ENCODE measurements around the gene BAZ2A. TPM values are rescaled to one million over a fixed set of nuclear protein-coding genes. Genes with fewer than 3 reads are reported as not detected.
"Not testable (repeated sequence)": the region's sequence is repeated elsewhere in the genome, so short reads cannot be mapped to it uniquely, and the experiment has no call there.

Gene BAZ2A
- total RNA-seq, 1 experiment from 2014 or later: 131 TPM

- DNase-seq (ENCODE audit: low read depth, low spot score) (no peak), ATAC-seq (no peak)
- Histone ChIP-seq H3K27me3 (ENCODE audit: control insufficient read depth, insufficient read depth, low read length) (no peaks in the 10 kb centered on the region), H3K4me1 (ENCODE audit: control insufficient read depth, insufficient read depth, low read length) (no peaks in the 10 kb centered on the region), H3K27ac (ENCODE audit: low read length) (no peak overlapping the region), H3K36me3 (ENCODE audit: control insufficient read depth, insufficient read depth, low read length) (no peaks in the 10 kb centered on the region), H3K9me3 (ENCODE audit: control insufficient read depth, insufficient read depth, low read depth, low read length) (no peaks in the 10 kb centered on the region), H3K4me3 (ENCODE audit: low read depth in 2 of 2, low read length in 2 of 2) (no peak overlapping the region)
- in situ Hi-C loops (cut with HindIII; ENCODE audit: low pct_unique_long_range_greater_than_20kb, low sequenced_read_pairs) (no loop called here), intact Hi-C loops (cut with micrococcal nuclease; ENCODE audit: unreplicated experiment) (no loop called here)
- no TSS peak for BruUV-seq (replicated peaks)
- POLR2A ChIA-PET: no interaction called here
- TF ChIP-seq CTCF (IDR thresholded peaks at IDR 0.05): no peak
- no peak for TF ChIP-seq REST (IDR thresholded peaks at IDR 0.05; ENCODE audit: insufficient read depth in 1 of 2, low read depth in 2 of 2, low read length in 1 of 2)
- no peak for TF ChIP-seq TCF7L2 (IDR thresholded peaks at IDR 0.05; ENCODE audit: low read depth, low read length)
- TF ChIP-seq POLR2AphosphoS5 (IDR thresholded peaks at IDR 0.05; ENCODE audit: low read depth, low read length): no peak
- no peak for TF ChIP-seq SIN3A (IDR thresholded peaks at IDR 0.05; ENCODE audit: borderline replicate concordance, insufficient read depth, low read depth, low read length)
- CTCF ChIA-PET: no interaction called here
These were observed 48.5 kb downstream of the BAZ2A start for GRCh38 chr12:56581418-56582145.

GRCh38 chr12:56578983-56579546, 51.1 kb downstream of the BAZ2A start:
- H3K9me3 ChIP-seq (ENCODE audit: control insufficient read depth, insufficient read depth, low read depth, low read length): no peaks in the 10 kb centered on the region
- H3K27me3 ChIP-seq (ENCODE audit: control insufficient read depth, insufficient read depth, low read length): no peaks in the 10 kb centered on the region
- CTCF ChIA-PET: no interaction called here
- POLR2A ChIA-PET: interaction anchor here (0.9 kb wide), 1 partner anchor 11 kb away, joined by 3 read pairs; no protein-coding TSS in a partner anchor
- ATAC-seq: no peak
- in situ Hi-C loops (cut with HindIII; ENCODE audit: low pct_unique_long_range_greater_than_20kb, low sequenced_read_pairs): loop anchor here (10.0 kb wide), 1 partner anchor 46 kb away; no protein-coding TSS in a partner anchor
- TF ChIP-seq SIN3A (IDR thresholded peaks at IDR 0.05; ENCODE audit: borderline replicate concordance, insufficient read depth, low read depth, low read length) (no peak), CTCF (IDR thresholded peaks at IDR 0.05) (no peak), REST (IDR thresholded peaks at IDR 0.05; ENCODE audit: insufficient read depth in 1 of 2, low read depth in 2 of 2, low read length in 1 of 2) (no peak), TCF7L2 (IDR thresholded peaks at IDR 0.05; ENCODE audit: low read depth, low read length) (no peak), POLR2AphosphoS5 (IDR thresholded peaks at IDR 0.05; ENCODE audit: low read depth, low read length) (no peak)
- intact Hi-C loops (cut with micrococcal nuclease; ENCODE audit: unreplicated experiment): no loop called here
- BruUV-seq (replicated peaks): no TSS peak
- no peaks in the 10 kb centered on the region for H3K4me1 ChIP-seq (ENCODE audit: control insufficient read depth, insufficient read depth, low read length)
- H3K36me3 ChIP-seq (ENCODE audit: control insufficient read depth, insufficient read depth, low read length): no peaks in the 10 kb centered on the region
- no peak for DNase-seq (ENCODE audit: low read depth, low spot score)
- no peak overlapping the region for H3K4me3 ChIP-seq (ENCODE audit: low read depth in 2 of 2, low read length in 2 of 2)
- no peak overlapping the region for H3K27ac ChIP-seq (ENCODE audit: low read length)

- intact Hi-C loops (cut with micrococcal nuclease; ENCODE audit: unreplicated experiment); H3K36me3 ChIP-seq (ENCODE audit: control insufficient read depth, insufficient read depth, low read length); H3K4me3 ChIP-seq (ENCODE audit: low read depth in 2 of 2, low read length in 2 of 2); H3K27me3 ChIP-seq (ENCODE audit: control insufficient read depth, insufficient read depth, low read length); ATAC-seq; BruUV-seq (replicated peaks); H3K27ac ChIP-seq (ENCODE audit: low read length); DNase-seq (ENCODE audit: low read depth, low spot score); H3K9me3 ChIP-seq (ENCODE audit: control insufficient read depth, insufficient read depth, low read depth, low read length); H3K4me1 ChIP-seq (ENCODE audit: control insufficient read depth, insufficient read depth, low read length): not testable (repeated sequence)
- in situ Hi-C loops (cut with HindIII; ENCODE audit: low pct_unique_long_range_greater_than_20kb, low sequenced_read_pairs): loop anchor here (10.0 kb wide), 1 partner anchor 48 kb away; no protein-coding TSS in a partner anchor
- ChIA-PET POLR2A (interaction anchor here (0.8 kb wide), 1 partner anchor 14 kb away, joined by 3 read pairs; no protein-coding TSS in a partner anchor), CTCF (interaction anchor here (0.6 to 1.1 kb wide), 3 partner anchors 9 to 104 kb away, joined by 3 to 11 read pairs (median 6); no protein-coding TSS in a partner anchor)
These were observed 52.9 kb downstream of the BAZ2A start for GRCh38 chr12:56577248-56577647.

Measured in Panc1 (cell line).